Measurements from ENCODE around the gene PCDH9. TPM values are rescaled to one million over a fixed set of nuclear protein-coding genes. Genes with fewer than 3 reads are reported as not detected.

PCDH9 gene
- total and polyA plus RNA-seq, 2 of the 13 experiments (the other 11 are each of a cell fraction or from before 2014, with no cell fraction given), result 0.09 TPM; not detected in 1

GRCh38 chr13:66858163-66858562 lies 372.0 kb downstream of the PCDH9 start:
- no peaks in the 10 kb centered on the region for H3K4me1 ChIP-seq (ENCODE audit: insufficient read depth, low read length)
- no peaks in the 10 kb centered on the region for H3K36me3 ChIP-seq (replicated peaks in 1 of 2; ENCODE audit: control insufficient read depth in 1 of 2, insufficient read depth in 2 of 2, low read length in 2 of 2)
- H4K20me1 ChIP-seq (ENCODE audit: insufficient read depth, low read length), result no peaks in the 10 kb centered on the region
- TF ChIP-seq KLF11 (CRISPR knock-in tag; IDR thresholded peaks at IDR 0.05), result no peak
- TF ChIP-seq ZNF124 (CRISPR knock-in tag; IDR thresholded peaks at IDR 0.05), result no peak
- TF ChIP-seq PRPF4 (IDR thresholded peaks at IDR 0.05; ENCODE audit: low read depth, low read length, poor library complexity, severe bottlenecking), result no peak
- TF ChIP-seq SNAPC5 (CRISPR knock-in tag; IDR thresholded peaks at IDR 0.05; ENCODE audit: borderline replicate concordance), result no peak
- peak; percentile 52 for TF ChIP-seq CREB1 (IDR thresholded peaks at IDR 0.05)
- no peak for TF ChIP-seq CREB1 (CRISPR knock-in tag; IDR thresholded peaks at IDR 0.05)
- peak; percentile 93 for TF ChIP-seq ATF7 (IDR thresholded peaks at IDR 0.05)
- TF ChIP-seq ATF7 (CRISPR knock-in tag; IDR thresholded peaks at IDR 0.05), result no peak
- CTCF ChIA-PET (ENCODE audit: low intra/inter-chr PET ratio, low total read pairs), result no interaction called here
- no peaks in the 10 kb centered on the region; a peak in 1 of 5 replicates for H3K27me3 ChIP-seq (ENCODE audit: control insufficient read depth in 1 of 2, insufficient read depth in 2 of 2, low read length in 2 of 2)
- FAIRE-seq, result no peak
- H3K9ac ChIP-seq (ENCODE audit: insufficient read depth, low read depth, low read length), result no peak overlapping the region
- ATAC-seq, result no peak
- POLR2A ChIA-PET, result no interaction called here
- intact Hi-C loops (cut with micrococcal nuclease; ENCODE audit: unreplicated experiment), result no loop called here
- no TSS peak for BruUV-seq (replicated peaks)
- H3K27ac ChIP-seq (ENCODE audit: extremely low read length, insufficient read depth, low read length), result no peak overlapping the region
- in situ Hi-C loops (cut with HindIII; ENCODE audit: extremely low pct_ligation_motif_present, low pct_unique_long_range_greater_than_20kb), result no loop called here
- WGBS (ENCODE audit: low lambda C conversion rate), result 0% methylated on average over 3 of the region's 3 CpGs
- no peaks in the 10 kb centered on the region for H3K9me3 ChIP-seq (ENCODE audit: low read length)
- H2AFZ ChIP-seq (ENCODE audit: low read length), result no peak overlapping the region
- H3K79me2 ChIP-seq (ENCODE audit: insufficient read depth, low read length), result no peaks in the 10 kb centered on the region
- no peak overlapping the region for H3K4me2 ChIP-seq (ENCODE audit: low read depth, low read length)
- no peak overlapping the region for H3K4me3 ChIP-seq (replicated peaks in 1 of 3; ENCODE audit: insufficient read depth in 1 of 3, low read depth in 2 of 3, low read length in 3 of 3)
- no peak for DNase-seq (ENCODE audit: low spot score)

DNA sequence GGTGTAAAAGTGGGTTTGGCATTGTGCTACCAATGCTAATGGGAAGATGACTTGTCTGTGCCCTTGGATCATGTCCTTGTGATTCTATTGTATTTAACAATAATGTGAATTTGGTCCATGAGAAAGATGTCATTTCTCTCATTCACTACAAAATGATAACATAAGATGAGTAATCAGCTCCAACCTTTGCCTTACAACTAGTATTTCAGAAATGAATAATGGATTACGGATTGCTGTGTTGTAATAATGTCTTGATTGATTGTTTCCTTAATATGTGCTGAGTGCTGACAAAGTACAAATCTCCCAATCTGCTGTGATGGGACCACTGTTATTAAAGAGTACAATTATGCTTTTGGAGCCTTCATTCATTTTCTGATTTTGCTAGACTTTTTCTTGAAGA lies 375.0 kb downstream of the PCDH9 start:
- Histone ChIP-seq H4K20me1 (ENCODE audit: insufficient read depth, low read length) (no peaks in the 10 kb centered on the region), H3K79me2 (ENCODE audit: insufficient read depth, low read length) (no peaks in the 10 kb centered on the region), H2AFZ (ENCODE audit: low read length) (no peak overlapping the region), H3K9me3 (ENCODE audit: low read length) (no peaks in the 10 kb centered on the region), H3K9ac (ENCODE audit: insufficient read depth, low read depth, low read length) (no peak overlapping the region), H3K27ac (ENCODE audit: extremely low read length, insufficient read depth, low read length) (no peak overlapping the region), H3K4me3 (replicated peaks in 1 of 3; ENCODE audit: insufficient read depth in 1 of 3, low read depth in 2 of 3, low read length in 3 of 3) (no peak overlapping the region), H3K27me3 (ENCODE audit: control insufficient read depth in 1 of 2, insufficient read depth in 2 of 2, low read length in 2 of 2) (no peaks in the 10 kb centered on the region), H3K36me3 (replicated peaks in 1 of 2; ENCODE audit: control insufficient read depth in 1 of 2, insufficient read depth in 2 of 2, low read length in 2 of 2) (no peaks in the 10 kb centered on the region), H3K4me2 (ENCODE audit: low read depth, low read length) (no peak overlapping the region), H3K4me1 (ENCODE audit: insufficient read depth, low read length) (no peaks in the 10 kb centered on the region)
- FAIRE-seq (no peak), ATAC-seq (no peak), DNase-seq (ENCODE audit: low spot score) (no peak)
- WGBS (ENCODE audit: low lambda C conversion rate), result 0% methylated on average over 1 of the region's 1 CpG
- no TSS peak for BruUV-seq (replicated peaks)
- in situ Hi-C loops (cut with HindIII; ENCODE audit: extremely low pct_ligation_motif_present, low pct_unique_long_range_greater_than_20kb), result no loop called here
- ChIA-PET CTCF (ENCODE audit: low intra/inter-chr PET ratio, low total read pairs) (no interaction called here), POLR2A (no interaction called here)
- intact Hi-C loops (cut with micrococcal nuclease; ENCODE audit: unreplicated experiment), result no loop called here
- TF ChIP-seq ZBTB33 (CRISPR knock-in tag; IDR thresholded peaks at IDR 0.05), result no peak
- TF ChIP-seq ZNF670 (CRISPR knock-in tag; IDR thresholded peaks at IDR 0.05; ENCODE audit: borderline replicate concordance), result no peak
- TF ChIP-seq FUBP1 (CRISPR knock-in tag; IDR thresholded peaks at IDR 0.05; ENCODE audit: borderline replicate concordance), result no peak
- TF ChIP-seq GLI4 (CRISPR knock-in tag; IDR thresholded peaks at IDR 0.05; ENCODE audit: borderline replicate concordance), result no peak
- no peak for TF ChIP-seq MXI1 (IDR thresholded peaks at IDR 0.05; ENCODE audit: borderline replicate concordance, low read depth, low read length)
- no peak for TF ChIP-seq RAD51 (IDR thresholded peaks at IDR 0.05; ENCODE audit: borderline replicate concordance)
- no peak for TF ChIP-seq POGK (CRISPR knock-in tag; conservative IDR thresholded peaks at IDR 0.05)
